Ramos (cell line): ENCODE results near the gene KIF2B.
"Not testable (repeated sequence)": the region's sequence is repeated elsewhere in the genome, so short reads cannot be mapped to it uniquely, and the experiment has no call there.

Experiments used
- in situ Hi-C: fragments of 300-500 bp; cut with MboI; formaldehyde crosslinking; loops from one replicate; pipeline ENCODE4 v1.14.3; 2022; ENCODE audit warnings: low sequenced_read_pairs; ENCODE audit not compliant: unreplicated experiment

KIF2B gene, protein sequence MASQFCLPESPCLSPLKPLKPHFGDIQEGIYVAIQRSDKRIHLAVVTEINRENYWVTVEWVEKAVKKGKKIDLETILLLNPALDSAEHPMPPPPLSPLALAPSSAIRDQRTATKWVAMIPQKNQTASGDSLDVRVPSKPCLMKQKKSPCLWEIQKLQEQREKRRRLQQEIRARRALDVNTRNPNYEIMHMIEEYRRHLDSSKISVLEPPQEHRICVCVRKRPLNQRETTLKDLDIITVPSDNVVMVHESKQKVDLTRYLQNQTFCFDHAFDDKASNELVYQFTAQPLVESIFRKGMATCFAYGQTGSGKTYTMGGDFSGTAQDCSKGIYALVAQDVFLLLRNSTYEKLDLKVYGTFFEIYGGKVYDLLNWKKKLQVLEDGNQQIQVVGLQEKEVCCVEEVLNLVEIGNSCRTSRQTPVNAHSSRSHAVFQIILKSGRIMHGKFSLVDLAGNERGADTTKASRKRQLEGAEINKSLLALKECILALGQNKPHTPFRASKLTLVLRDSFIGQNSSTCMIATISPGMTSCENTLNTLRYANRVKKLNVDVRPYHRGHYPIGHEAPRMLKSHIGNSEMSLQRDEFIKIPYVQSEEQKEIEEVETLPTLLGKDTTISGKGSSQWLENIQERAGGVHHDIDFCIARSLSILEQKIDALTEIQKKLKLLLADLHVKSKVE

DNA sequence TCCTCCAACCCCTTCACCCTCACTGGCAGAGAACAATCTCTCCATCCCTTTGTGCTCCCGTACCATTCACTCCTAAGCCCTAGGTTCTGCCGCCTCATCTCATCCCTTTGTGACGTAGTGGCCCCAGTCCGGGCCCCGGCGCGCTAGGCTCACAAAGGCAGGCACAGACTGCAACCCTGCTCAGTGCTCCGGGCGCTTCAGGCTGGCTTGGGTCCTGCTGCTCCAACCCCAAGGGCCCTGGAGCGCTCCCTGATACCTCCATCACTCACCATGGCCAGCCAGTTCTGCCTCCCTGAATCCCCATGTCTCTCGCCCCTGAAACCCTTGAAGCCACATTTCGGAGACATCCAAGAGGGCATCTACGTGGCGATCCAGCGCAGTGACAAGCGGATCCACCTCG lies at the start of gene KIF2B:
KIF2B (plus strand) TSS at position 164 of the 400 bp plus-strand sequence; CDS start at position 271, 107 bp downstream.
- in situ Hi-C loops: no loop called here

DNA sequence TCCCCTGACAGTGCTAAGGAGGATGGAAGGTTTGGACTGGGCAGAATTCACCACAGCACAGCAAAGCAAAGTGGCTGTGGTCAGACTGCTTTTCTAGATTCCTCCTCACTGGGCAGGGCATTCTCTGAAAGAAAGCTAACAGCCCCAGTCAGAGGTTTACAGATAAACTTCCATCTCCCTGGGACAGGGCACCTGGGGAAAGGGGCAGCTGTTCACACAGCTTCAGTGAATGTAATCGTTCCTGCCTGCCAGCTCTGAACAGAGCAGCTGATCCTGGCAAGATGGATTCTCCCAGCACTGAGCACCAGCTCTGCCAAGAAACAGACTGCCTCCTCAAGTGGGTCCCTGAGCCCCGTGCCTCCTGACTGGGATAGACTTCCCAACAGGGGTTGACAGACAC lies 42.4 kb upstream of the KIF2B start:
- in situ Hi-C loops: no loop called here

DNA sequence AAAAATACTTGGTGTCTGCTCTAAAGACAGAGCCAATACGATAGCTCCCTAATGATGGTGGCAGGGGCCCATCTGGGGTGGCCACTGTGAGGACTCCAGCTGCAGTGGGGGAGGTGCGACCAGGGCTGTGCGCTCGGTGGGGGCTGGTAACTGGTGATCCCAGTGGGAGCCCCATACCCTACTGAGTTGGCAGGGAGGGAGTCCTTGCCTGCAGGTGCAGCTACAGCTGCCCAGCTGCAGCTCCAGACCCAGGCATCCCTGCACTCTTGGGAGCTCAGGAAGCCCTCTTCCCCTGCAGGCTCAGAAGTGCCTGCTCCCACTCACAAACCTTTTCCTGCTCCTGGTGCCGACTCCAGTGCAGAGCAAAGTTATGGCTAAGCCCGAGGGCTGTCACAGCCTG lies 31.2 kb upstream of the KIF2B start:
- in situ Hi-C loops: no loop called here

DNA sequence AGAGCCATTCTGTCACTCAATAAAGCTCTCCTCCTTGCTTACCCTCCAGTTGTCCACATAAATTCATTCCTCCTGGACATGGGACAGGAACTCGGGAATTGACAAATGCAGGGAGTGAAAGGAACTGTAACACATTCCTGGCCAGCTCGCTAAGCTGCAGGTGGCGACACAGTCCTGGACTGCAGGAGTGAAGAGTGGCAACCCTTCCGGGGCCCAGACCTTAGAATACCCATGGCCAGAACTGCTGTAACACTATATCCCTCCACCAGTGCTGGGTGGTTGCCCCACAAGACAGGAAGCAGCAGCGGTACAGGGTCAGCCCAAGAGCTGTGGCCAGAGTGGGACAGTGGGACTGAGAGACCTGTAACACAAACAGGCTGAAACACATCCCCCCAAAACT lies 30.3 kb upstream of the KIF2B start:
- in situ Hi-C loops: no loop called here

DNA sequence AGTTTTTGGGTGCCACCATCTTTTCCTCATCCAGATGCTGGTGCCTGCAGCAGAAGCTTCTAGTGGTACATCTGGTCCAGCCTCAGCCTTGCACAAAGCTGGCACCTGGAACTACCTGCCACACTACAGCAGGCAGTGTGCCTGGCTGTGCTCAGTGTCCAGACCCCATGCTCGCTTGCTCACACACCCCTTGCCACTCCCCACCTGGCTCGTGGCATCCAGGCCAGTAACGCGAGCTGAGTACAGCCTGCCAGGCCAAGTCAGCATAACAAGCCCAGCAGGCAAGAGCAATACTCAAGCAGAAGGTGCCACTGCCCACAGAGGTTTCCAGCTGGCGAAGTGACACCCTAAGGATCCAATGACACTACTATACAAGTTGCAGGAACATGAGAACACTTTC lies 29.7 kb upstream of the KIF2B start:
- in situ Hi-C loops: no loop called here

DNA sequence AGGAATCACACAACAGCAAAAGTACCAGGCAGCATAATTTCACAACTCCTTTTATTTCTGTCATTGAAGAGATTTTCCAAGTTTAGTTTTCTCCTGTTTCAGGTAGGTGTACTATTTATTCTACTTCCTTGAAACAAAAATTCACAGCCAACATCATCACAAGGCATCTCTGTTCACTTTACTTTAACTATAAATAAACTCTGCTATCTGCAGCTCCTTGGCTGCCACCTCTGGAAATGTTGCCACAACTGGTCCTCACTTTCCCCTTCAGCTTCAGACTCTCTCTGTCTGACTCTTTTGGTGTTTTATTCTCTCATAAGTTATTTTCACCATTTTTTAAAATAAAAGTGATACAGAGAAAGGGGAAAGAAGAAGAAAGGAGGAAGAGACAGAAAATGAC lies 27.9 kb upstream of the KIF2B start:
- in situ Hi-C loops: no loop called here

DNA sequence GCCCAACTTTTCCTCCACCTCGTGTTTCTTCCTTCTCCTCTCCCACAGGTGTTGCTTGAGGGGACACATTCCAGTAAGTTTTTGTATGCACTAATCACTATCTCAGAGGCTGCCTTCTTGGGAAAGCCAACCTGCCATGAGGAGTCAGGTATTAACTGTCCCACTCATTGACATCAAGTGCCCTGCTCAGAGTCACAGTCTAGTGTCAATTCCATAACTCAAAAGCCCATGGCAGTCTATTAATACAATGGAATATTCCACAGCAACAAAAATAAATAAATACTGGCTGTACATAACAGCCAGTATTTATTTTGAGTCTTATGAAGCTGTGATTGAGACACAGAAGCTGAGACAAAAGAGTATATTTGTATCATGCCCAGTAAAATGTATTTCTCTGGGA lies 26.1 kb upstream of the KIF2B start:
- in situ Hi-C loops: no loop called here

DNA sequence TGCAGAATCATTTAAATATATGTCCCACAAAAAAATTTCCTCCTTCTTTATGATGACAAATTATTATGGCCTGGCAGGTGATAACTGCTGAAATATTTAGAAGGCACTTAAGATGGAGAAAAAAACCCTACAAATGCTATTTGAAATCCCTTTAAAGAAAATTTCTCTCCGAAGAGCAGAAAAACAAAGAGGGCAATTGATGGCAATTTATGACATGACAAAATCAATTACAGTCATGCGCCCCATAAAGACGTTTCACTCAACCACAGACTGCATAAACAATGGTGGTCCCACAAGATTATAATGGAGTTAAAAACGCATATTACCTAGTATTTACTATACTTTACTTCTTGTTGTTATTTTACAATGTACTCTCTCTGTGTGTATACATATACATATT lies 25.2 kb upstream of the KIF2B start:
- in situ Hi-C loops: no loop called here

DNA sequence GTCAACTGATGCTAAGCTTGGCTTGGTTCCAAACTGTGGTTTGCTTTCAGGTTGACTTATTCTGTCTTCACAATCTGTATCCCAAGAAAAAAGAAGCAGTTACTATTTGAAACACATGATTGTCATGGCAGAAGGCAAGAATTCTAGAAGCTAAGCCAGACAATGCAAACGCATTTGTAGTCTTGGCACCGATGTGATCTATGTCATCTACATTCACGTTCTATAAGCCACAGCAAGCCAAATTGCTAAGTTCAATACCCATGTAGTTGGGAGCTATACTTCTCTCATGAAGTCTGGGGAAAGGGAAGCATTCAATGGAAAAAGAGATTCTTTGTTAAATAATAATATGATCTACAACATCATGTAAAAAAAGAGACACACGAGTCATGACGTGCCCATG lies 18.3 kb upstream of the KIF2B start:
- in situ Hi-C loops: no loop called here

DNA sequence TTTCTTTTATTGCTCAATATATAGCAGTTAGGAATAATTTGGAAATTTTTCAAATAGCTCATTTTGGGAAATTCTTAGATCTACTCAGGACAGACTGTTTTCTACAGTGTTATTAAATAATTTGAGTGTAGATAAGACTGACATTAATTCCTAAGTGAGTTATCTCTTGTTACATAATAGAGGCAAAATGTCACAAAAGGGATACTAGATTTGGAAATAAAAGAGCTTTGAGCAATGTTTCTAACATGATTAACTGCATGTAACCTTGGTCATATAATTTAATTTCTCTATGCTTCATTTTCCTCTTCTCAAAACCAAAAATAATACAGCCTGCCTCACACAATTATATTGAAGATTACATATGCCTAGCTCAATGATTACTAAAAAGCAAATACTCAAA lies 16.3 kb upstream of the KIF2B start:
- in situ Hi-C loops: no loop called here

DNA sequence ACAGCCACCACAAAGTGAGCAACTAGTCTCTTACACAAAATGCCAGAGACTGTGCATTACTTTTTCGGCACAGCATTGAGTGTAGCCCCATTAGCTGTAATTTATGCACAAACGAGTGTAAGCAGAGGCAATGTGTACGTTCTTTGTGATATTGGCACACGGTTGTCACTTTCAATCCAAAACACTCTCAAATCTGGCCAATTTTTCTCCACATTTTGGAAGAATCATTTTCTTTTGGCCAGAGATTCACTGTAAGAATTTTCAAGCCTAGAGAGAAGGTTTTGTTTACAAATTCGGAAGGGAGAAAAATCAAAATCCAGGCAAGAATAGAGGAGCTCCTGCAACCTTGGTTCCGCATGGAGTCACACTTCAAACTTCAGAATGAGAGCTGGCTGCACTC lies 15.4 kb upstream of the KIF2B start:
- in situ Hi-C loops: no loop called here

DNA sequence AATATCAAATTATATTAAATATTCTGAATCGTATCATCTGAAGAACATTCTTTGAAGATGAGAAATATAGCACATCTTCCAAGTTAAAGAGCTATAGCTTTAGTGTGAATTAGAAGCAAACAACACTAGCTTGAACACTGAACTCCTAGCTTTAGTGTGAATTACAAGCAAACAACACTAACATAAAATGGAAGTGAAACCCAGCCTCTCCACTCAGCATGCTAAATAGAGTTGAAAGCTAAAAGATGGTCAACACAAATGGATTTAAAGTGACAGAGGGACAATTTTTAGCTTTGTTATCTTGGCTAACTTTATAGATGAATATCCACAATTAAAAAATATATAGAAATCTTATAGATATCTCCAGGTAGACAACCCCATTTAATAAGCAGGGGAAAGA lies 4.5 kb upstream of the KIF2B start:
- in situ Hi-C loops: no loop called here

DNA sequence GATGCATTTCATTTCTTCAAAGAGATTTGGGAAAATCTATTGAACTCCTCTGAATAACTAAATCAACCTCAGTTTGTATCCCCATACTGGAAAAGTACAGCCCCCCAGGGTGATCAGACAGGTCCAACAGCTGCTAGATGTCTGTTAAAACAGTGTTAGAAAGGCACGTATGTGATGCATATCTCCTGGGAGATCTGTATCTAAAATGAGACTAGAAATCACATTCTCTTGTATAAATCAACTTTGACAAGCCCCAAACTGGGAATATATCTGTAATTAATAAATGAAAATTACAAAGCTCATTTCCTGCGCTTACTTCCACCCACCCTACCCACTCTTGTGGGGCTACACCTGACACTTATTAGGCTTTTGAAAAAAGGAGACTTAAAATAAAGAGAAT lies 3.8 kb upstream of the KIF2B start:
- in situ Hi-C loops: no loop called here

DNA sequence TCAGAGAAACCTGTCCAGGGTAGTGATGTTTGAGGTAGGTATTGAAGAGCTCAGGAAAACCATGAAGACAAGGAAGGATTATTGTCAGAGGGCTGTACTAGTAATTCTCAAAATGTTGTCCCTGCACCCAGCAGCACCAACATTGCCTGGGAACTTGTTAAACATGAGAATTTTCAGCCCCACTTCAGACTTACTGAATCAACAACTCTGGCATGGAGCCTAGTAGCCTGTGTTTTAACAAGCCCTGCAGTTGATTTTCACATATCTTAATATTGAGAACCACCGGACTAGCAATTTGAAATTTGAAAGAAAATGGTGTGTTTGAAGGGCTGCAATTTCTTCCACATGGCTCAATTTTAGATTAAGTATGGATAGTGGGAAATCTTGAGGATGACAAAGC lies 2.8 kb upstream of the KIF2B start:
- in situ Hi-C loops: no loop called here

DNA sequence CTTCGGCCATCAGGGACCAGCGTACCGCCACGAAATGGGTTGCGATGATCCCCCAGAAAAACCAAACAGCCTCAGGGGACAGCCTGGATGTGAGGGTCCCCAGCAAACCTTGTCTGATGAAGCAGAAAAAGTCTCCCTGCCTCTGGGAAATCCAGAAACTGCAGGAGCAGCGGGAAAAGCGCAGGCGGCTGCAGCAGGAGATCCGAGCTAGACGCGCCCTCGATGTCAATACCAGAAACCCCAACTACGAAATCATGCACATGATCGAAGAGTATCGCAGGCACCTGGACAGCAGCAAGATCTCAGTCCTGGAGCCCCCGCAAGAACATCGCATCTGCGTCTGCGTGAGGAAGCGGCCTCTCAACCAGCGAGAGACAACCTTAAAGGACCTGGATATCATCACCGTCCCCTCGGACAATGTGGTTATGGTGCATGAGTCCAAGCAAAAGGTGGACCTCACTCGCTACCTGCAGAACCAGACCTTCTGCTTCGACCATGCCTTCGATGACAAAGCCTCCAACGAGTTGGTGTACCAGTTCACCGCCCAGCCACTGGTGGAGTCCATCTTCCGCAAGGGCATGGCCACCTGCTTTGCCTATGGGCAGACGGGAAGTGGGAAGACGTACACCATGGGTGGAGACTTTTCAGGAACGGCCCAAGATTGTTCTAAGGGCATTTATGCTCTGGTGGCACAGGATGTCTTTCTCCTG lies 769 bp downstream of the KIF2B start:
- in situ Hi-C loops: no loop called here

DNA sequence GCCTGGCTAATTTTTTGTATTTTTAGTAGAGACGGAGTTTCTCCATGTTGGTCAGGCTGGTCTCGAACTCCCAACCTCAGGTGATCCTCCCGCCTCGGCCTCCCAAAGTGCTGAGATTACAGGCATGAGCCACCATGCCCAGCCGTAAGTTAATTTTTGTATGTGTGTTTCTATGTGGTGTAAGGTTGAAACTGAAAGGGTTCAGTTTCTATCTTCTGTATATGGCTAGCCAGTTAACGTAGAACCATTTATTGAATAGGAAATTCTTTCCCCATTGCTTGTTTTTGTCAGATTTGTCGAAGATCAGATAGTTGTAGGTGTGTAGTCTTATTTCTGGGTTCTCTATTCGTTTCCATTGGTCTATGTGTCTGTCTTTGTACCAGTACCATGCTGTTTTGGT lies 12.0 kb downstream of the KIF2B start:
- in situ Hi-C loops: not testable (repeated sequence)

DNA sequence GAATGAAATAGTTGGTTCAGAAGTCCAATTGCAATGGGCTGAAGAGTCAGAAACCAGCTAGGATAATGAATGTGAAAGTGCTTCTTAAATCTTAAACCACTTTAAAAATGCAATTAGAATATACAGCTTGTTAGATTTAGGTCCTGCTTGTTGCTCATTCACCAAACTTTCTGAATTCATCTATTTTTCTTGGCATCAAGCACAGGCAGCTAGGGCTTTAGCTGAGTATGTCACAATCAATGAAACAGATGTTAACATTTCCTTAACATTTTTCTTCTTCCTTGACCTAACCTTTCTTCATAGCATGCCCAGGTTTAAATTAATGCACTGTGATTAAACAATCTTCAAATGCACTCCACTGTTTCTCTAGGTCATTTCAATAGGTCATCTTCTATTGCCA lies 14.4 kb downstream of the KIF2B start:
- in situ Hi-C loops: no loop called here

DNA sequence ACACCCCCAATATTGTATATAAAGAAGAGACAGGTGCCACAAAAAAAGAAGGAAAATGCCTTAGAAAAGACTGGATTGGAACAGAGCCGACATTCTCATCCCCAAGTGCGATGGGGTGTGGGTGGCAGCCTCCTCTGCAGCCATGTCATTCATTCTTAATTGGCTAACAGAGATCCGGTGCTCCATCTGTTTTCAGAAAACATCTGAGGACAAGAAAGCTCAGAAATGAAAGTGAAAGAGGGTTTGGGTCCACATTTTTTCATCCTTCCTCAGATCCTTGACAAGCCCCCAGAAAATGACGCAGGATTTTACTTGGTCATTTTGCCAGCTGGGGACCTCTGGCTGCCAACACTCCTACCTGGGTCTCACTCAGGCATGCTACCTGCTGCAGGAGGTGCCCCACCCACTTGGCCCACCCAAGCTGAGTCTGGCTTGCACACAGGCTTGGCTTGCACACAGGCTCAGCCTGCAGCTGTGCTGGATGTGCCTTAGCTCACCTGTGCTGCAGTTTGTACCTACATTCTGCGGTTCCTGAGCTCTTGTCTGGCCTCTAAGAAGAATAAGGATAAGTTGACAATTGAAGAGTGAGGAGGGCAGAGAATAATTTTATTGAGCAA lies 21.9 kb downstream of the KIF2B start:
- in situ Hi-C loops: no loop called here

DNA sequence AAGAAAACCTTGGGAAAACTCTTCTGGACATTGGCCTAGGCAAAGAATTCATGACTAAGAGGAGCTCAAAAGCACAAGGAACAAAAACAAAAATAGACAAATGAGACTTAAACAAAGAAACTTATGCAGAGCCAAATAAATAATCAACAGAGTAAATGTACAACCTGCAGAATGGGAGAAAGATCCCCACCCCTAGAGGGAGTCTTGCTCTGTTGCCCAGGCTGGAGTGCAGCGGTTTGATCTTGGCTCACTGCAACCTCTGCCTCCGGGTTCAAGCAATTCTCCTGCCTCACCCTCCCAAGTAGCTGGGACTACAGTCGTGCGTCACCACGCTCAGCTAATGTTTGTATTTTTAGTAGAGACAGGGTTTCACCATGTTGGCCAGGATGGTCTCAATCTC lies 48.4 kb downstream of the KIF2B start:
- in situ Hi-C loops: not testable (repeated sequence)
